Measurements from ENCODE around the gene ADRA2B. TPM values are rescaled to one million over a fixed set of nuclear protein-coding genes. Genes with fewer than 3 reads are reported as not detected.

ADRA2B gene
- total RNA-seq, 1 experiment from 2014 or later: 4.7 TPM

DNA sequence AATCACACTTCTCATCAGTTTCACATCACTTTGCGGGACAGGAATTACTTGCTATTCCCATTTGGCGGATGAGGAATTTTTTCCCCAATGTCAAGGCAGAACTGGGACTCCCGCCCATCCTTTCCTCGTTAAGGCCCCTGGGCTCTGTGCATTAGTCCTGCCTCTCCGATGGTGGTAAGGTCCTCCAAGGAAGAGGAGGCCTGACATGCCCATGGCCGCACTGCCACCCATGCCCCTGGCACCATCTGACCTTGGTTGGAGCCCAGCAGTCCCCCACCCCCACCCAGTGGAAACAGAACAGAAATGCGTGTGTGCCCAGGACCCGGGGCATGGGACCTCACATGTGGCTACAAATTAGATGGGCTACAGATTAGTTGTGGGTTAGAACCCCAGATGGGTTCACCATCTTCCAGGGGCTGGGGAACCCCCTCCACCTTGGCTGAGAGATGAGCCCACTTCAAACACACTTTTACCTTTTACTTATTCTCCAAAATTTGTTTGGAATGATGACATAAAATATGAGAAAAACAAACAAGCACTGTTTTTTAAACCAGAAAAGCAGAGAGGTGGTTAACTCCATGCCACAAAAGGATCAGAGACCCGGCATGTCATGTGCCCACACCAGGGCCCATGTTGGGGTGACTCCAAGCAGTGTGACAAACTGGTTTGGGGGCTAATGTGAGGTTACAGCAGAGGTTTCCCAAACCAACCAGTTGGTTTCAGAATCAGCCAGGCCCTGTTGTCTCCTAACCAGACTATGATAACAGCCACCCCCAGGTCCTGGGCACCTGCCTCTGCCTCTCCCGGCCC lies 39.8 kb upstream of the ADRA2B start (continued):
- no peak for TF ChIP-seq TEAD4 (CRISPR knock-in tag; IDR thresholded peaks at IDR 0.05)
- TF ChIP-seq, protein P1, sequence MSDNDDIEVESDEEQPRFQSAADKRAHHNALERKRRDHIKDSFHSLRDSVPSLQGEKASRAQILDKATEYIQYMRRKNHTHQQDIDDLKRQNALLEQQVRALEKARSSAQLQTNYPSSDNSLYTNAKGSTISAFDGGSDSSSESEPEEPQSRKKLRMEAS (CRISPR knock-in tag; IDR thresholded peaks at IDR 0.05): no peak
- TF ChIP-seq ZNF396 (CRISPR knock-in tag; IDR thresholded peaks at IDR 0.05; ENCODE audit: borderline replicate concordance): no peak
- TF ChIP-seq ZNF416 (CRISPR knock-in tag; IDR thresholded peaks at IDR 0.05): no peak
- TF ChIP-seq, protein P2, sequence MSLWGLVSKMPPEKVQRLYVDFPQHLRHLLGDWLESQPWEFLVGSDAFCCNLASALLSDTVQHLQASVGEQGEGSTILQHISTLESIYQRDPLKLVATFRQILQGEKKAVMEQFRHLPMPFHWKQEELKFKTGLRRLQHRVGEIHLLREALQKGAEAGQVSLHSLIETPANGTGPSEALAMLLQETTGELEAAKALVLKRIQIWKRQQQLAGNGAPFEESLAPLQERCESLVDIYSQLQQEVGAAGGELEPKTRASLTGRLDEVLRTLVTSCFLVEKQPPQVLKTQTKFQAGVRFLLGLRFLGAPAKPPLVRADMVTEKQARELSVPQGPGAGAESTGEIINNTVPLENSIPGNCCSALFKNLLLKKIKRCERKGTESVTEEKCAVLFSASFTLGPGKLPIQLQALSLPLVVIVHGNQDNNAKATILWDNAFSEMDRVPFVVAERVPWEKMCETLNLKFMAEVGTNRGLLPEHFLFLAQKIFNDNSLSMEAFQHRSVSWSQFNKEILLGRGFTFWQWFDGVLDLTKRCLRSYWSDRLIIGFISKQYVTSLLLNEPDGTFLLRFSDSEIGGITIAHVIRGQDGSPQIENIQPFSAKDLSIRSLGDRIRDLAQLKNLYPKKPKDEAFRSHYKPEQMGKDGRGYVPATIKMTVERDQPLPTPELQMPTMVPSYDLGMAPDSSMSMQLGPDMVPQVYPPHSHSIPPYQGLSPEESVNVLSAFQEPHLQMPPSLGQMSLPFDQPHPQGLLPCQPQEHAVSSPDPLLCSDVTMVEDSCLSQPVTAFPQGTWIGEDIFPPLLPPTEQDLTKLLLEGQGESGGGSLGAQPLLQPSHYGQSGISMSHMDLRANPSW (CRISPR knock-in tag; conservative IDR thresholded peaks at IDR 0.05; ENCODE audit: low read depth): no peak
- TF ChIP-seq NR3C1 (CRISPR knock-in tag; conservative IDR thresholded peaks at IDR 0.05; ENCODE audit: low read depth): no peak
- no peak for TF ChIP-seq NFATC4 (CRISPR knock-in tag; IDR thresholded peaks at IDR 0.05)
- TF ChIP-seq, protein P3, sequence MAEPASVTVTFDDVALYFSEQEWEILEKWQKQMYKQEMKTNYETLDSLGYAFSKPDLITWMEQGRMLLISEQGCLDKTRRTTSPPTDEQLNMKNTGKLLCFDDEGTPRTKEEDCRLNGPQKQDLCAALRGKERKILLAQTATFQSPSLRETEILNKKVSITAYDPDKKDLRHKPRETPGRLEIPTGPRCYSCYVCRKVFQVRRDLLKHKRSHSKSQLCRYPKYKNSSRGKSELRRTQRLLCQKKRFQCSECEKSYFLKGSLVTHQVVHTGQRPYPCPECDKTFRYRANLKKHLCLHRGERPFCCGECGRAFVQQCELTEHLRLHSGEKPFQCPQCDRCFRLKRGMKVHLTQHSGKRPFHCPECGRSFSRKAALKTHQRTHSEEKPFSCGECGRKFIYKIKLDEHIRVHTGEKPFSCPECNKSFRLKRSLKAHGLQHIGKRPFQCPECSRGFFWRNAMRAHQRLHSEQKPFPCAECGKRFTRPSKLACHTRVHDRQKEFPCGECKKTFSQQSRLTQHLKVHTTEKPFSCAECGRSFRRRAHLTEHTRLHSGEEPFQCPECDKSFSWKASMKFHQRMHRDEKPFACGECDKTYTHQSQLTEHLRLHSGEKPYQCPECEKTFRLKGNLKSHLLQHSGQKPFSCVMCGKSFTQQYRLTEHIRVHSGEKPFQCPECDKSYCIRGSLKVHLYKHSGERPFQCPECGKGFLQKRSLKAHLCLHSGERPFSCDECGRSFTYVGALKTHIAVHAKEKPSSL (CRISPR knock-in tag; conservative IDR thresholded peaks at IDR 0.05): no peak

DNA sequence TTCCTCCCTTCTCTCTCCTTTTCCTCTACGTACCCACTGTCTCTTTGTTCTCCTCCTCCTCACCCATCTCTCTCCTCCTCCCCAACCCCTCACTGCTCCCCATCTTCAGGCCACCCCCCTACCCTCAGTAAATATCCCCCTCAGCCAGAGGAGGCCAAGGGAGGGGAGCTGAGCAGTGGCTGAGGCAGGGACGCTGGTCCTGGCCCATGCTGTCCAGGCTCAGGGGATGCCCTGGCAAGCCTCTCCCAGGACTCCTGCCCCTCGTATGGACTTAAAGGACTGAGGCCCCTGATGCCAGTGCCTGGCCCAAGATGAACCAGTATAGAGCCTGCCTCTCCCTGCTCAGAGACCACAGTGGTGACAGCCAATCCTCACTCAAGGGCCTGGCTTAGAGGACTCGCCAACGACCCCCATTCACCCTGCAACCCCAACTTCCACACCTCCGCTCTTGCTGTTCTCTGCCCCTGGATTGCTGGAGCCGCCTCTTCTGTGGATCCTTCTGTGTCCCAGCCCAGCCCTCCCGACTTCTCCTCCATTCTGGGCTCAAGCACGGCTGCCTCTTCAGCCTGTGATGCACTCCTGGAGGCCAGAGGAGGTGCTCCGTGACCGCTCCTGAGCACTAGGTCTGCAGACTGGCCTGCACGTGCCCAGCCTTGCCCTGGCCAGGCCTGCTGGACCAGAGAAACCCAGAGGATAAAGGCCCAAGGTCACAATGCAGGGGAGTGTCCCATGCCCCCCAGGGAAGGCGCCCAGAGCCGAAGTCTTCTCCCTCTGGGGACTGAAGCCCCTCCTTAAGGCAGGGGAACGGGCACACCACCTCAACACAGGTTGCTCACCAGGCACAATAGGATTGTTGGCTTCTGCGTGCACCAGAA lies 38.4 kb upstream of the ADRA2B start:
- H3K27me3 Mint-ChIP-seq (ENCODE audit: low read depth): no peaks in the 10 kb centered on the region; the same call in 1 of the 2 replicates
- H3K4me1 Mint-ChIP-seq: peaks cover 30% of the 10 kb centered on the region
- ChIA-PET CTCF (interaction anchor here (0.8 to 1.0 kb wide), 4 partner anchors 15 to 20 kb away, joined by 3 to 4 read pairs (median 4); partner anchors contain the start of gene ASTL), POLR2A (no interaction called here)
- ATAC-seq (no peak), DNase-seq (ENCODE audit: low spot score) (no peak)
- H3K36me3 Mint-ChIP-seq: no peaks in the 10 kb centered on the region
- no peak overlapping the region for H3K27ac Mint-ChIP-seq
- H3K9me3 Mint-ChIP-seq: no peaks in the 10 kb centered on the region
- no peak overlapping the region for H3K4me3 Mint-ChIP-seq
- TF ChIP-seq, protein P4, sequence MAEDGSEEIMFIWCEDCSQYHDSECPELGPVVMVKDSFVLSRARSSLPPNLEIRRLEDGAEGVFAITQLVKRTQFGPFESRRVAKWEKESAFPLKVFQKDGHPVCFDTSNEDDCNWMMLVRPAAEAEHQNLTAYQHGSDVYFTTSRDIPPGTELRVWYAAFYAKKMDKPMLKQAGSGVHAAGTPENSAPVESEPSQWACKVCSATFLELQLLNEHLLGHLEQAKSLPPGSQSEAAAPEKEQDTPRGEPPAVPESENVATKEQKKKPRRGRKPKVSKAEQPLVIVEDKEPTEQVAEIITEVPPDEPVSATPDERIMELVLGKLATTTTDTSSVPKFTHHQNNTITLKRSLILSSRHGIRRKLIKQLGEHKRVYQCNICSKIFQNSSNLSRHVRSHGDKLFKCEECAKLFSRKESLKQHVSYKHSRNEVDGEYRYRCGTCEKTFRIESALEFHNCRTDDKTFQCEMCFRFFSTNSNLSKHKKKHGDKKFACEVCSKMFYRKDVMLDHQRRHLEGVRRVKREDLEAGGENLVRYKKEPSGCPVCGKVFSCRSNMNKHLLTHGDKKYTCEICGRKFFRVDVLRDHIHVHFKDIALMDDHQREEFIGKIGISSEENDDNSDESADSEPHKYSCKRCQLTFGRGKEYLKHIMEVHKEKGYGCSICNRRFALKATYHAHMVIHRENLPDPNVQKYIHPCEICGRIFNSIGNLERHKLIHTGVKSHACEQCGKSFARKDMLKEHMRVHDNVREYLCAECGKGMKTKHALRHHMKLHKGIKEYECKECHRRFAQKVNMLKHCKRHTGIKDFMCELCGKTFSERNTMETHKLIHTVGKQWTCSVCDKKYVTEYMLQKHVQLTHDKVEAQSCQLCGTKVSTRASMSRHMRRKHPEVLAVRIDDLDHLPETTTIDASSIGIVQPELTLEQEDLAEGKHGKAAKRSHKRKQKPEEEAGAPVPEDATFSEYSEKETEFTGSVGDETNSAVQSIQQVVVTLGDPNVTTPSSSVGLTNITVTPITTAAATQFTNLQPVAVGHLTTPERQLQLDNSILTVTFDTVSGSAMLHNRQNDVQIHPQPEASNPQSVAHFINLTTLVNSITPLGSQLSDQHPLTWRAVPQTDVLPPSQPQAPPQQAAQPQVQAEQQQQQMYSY (CRISPR knock-in tag; IDR thresholded peaks at IDR 0.05): no peak
- TF ChIP-seq TEAD1 (CRISPR knock-in tag; IDR thresholded peaks at IDR 0.05): no peak
- TF ChIP-seq OVOL2 (CRISPR knock-in tag; IDR thresholded peaks at IDR 0.05; ENCODE audit: borderline replicate concordance): no peak
- no peak for TF ChIP-seq EMX1 (CRISPR knock-in tag; IDR thresholded peaks at IDR 0.05)
- TF ChIP-seq, protein P5, sequence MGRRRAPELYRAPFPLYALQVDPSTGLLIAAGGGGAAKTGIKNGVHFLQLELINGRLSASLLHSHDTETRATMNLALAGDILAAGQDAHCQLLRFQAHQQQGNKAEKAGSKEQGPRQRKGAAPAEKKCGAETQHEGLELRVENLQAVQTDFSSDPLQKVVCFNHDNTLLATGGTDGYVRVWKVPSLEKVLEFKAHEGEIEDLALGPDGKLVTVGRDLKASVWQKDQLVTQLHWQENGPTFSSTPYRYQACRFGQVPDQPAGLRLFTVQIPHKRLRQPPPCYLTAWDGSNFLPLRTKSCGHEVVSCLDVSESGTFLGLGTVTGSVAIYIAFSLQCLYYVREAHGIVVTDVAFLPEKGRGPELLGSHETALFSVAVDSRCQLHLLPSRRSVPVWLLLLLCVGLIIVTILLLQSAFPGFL (CRISPR knock-in tag; IDR thresholded peaks at IDR 0.05; ENCODE audit: borderline replicate concordance): no peak
- no peak for TF ChIP-seq ZNF423 (CRISPR knock-in tag; IDR thresholded peaks at IDR 0.05)
- TF ChIP-seq, protein P6, sequence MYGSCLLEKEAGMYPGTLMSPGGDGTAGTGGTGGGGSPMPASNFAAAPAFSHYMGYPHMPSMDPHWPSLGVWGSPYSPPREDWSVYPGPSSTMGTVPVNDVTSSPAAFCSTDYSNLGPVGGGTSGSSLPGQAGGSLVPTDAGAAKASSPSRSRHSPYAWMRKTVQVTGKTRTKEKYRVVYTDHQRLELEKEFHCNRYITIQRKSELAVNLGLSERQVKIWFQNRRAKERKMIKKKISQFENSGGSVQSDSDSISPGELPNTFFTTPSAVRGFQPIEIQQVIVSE (CRISPR knock-in tag; IDR thresholded peaks at IDR 0.05; ENCODE audit: borderline replicate concordance): no peak
- no peak for TF ChIP-seq ZNF121 (CRISPR knock-in tag; IDR thresholded peaks at IDR 0.05)
- no peak for TF ChIP-seq TEAD4 (CRISPR knock-in tag; IDR thresholded peaks at IDR 0.05)

Measured in WTC11 (cell line).